ENCODE results near the gene DIPK1C.

DNA sequence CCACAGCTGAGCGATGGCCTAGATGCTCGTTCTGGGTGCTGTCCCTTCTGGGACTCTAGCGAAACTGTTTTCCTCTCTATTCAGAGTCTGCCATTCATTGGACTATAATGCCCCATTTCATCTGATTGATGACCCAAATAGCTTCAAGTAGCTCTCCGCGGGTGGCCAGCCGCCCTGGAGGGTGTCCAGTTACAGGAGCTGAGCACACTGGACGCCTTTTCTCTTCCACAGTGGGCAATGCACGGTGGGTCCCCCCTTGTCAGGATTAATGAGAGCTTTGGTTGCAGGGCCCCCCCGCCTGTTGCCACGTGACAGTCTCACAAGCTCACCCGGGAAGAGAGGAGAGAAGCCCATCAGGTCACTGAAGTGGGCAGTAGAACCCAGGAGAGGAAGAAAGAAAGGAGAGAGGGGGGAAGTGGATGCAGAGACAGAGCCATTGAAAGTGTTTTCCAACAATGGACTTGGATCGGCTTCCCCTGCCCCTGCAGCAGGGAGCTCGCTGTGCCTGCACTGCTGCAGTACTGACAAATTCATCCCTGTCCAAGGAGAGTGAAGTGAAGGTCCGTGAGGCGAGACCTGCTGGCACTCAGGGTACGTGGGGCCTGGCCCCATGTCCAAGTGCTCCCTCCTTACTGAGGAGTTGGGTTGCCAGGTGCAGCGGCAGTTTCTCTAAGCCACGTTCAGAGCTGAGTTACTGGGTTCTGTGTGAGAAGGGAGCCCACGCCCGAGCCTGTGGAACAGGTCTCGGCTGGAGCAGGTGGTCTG, 44.8 kb downstream of the DIPK1C start:
- TF ChIP-seq ZNF565 (CRISPR knock-in tag; conservative IDR thresholded peaks at IDR 0.05; ENCODE audit: low read depth) (no peak), BACH2 (CRISPR knock-in tag; IDR thresholded peaks at IDR 0.05; ENCODE audit: borderline replicate concordance) (no peak), TCF4 (CRISPR knock-in tag; IDR thresholded peaks at IDR 0.05; ENCODE audit: borderline replicate concordance) (no peak), ARNTL (CRISPR knock-in tag; IDR thresholded peaks at IDR 0.05; ENCODE audit: borderline replicate concordance, low read depth) (no peak), ISL1 (CRISPR knock-in tag; IDR thresholded peaks at IDR 0.05) (no peak), RARB (CRISPR knock-in tag; IDR thresholded peaks at IDR 0.05) (no peak), OSR1 (CRISPR knock-in tag; IDR thresholded peaks at IDR 0.05) (no peak), ZFP3 (CRISPR knock-in tag; IDR thresholded peaks at IDR 0.05) (no peak), ZNF70 (CRISPR knock-in tag; IDR thresholded peaks at IDR 0.05) (no peak), ZNF8 (CRISPR knock-in tag; IDR thresholded peaks at IDR 0.05) (no peak)
- TF ChIP-seq, protein P1, sequence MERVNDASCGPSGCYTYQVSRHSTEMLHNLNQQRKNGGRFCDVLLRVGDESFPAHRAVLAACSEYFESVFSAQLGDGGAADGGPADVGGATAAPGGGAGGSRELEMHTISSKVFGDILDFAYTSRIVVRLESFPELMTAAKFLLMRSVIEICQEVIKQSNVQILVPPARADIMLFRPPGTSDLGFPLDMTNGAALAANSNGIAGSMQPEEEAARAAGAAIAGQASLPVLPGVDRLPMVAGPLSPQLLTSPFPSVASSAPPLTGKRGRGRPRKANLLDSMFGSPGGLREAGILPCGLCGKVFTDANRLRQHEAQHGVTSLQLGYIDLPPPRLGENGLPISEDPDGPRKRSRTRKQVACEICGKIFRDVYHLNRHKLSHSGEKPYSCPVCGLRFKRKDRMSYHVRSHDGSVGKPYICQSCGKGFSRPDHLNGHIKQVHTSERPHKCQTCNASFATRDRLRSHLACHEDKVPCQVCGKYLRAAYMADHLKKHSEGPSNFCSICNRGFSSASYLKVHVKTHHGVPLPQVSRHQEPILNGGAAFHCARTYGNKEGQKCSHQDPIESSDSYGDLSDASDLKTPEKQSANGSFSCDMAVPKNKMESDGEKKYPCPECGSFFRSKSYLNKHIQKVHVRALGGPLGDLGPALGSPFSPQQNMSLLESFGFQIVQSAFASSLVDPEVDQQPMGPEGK (CRISPR knock-in tag; IDR thresholded peaks at IDR 0.05; ENCODE audit: borderline replicate concordance): no peak
- TF ChIP-seq, protein P2, sequence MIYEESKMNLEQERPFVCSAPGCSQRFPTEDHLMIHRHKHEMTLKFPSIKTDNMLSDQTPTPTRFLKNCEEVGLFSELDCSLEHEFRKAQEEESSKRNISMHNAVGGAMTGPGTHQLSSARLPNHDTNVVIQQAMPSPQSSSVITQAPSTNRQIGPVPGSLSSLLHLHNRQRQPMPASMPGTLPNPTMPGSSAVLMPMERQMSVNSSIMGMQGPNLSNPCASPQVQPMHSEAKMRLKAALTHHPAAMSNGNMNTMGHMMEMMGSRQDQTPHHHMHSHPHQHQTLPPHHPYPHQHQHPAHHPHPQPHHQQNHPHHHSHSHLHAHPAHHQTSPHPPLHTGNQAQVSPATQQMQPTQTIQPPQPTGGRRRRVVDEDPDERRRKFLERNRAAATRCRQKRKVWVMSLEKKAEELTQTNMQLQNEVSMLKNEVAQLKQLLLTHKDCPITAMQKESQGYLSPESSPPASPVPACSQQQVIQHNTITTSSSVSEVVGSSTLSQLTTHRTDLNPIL (CRISPR knock-in tag; IDR thresholded peaks at IDR 0.05; ENCODE audit: low read depth): no peak
- TF ChIP-seq, protein P3, sequence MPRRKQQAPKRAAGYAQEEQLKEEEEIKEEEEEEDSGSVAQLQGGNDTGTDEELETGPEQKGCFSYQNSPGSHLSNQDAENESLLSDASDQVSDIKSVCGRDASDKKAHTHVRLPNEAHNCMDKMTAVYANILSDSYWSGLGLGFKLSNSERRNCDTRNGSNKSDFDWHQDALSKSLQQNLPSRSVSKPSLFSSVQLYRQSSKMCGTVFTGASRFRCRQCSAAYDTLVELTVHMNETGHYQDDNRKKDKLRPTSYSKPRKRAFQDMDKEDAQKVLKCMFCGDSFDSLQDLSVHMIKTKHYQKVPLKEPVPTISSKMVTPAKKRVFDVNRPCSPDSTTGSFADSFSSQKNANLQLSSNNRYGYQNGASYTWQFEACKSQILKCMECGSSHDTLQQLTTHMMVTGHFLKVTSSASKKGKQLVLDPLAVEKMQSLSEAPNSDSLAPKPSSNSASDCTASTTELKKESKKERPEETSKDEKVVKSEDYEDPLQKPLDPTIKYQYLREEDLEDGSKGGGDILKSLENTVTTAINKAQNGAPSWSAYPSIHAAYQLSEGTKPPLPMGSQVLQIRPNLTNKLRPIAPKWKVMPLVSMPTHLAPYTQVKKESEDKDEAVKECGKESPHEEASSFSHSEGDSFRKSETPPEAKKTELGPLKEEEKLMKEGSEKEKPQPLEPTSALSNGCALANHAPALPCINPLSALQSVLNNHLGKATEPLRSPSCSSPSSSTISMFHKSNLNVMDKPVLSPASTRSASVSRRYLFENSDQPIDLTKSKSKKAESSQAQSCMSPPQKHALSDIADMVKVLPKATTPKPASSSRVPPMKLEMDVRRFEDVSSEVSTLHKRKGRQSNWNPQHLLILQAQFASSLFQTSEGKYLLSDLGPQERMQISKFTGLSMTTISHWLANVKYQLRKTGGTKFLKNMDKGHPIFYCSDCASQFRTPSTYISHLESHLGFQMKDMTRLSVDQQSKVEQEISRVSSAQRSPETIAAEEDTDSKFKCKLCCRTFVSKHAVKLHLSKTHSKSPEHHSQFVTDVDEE (CRISPR knock-in tag; IDR thresholded peaks at IDR 0.05): no peak
